NCI-H2107 treated with DMSO at 0.1 percent for 48 hours (cell line): ENCODE measurements around the gene NAPB.

Source experiments
- DNase-seq: peaks from one replicate; lab custom pipeline; 2025; ENCODE audit not compliant: unreplicated experiment; lab: John Stamatoyannopoulos, UW

Gene NAPB

GRCh38 chr20:23438661-23439060 is 17.4 kb upstream of the NAPB start:
- no peak for DNase-seq

GRCh38 chr20:23437126-23437899 is 16.0 kb upstream of the NAPB start:
- no peak for DNase-seq

GRCh38 chr20:23436681-23437080 is 15.4 kb upstream of the NAPB start:
- no peak for DNase-seq

- no peak for DNase-seq
Observed at GRCh38 chr20:23435626-23436539, 14.6 kb upstream of the NAPB start.

- DNase-seq: no peak
Observed at GRCh38 chr20:23434521-23435313, 13.4 kb upstream of the NAPB start.

GRCh38 chr20:23433628-23434027 is 12.3 kb upstream of the NAPB start:
- no peak for DNase-seq

GRCh38 chr20:23425129-23425528 is 3.8 kb upstream of the NAPB start:
- DNase-seq: no peak

GRCh38 chr20:23419995-23420901 is 1.0 kb downstream of the NAPB start:
- DNase-seq: no peak

- DNase-seq: no peak
Observed at GRCh38 chr20:23419657-23419994, 1.7 kb downstream of the NAPB start.

- no peak for DNase-seq
Observed at GRCh38 chr20:23417861-23418260, 3.4 kb downstream of the NAPB start.

GRCh38 chr20:23415959-23416583 is 5.2 kb downstream of the NAPB start:
- no peak for DNase-seq

- no peak for DNase-seq
Observed at GRCh38 chr20:23415555-23415954, 5.7 kb downstream of the NAPB start.

GRCh38 chr20:23414526-23415188 is 6.6 kb downstream of the NAPB start:
- DNase-seq: no peak

GRCh38 chr20:23413862-23414422 is 7.3 kb downstream of the NAPB start:
- DNase-seq: no peak

- no peak for DNase-seq
Observed at GRCh38 chr20:23412026-23412425, 9.3 kb downstream of the NAPB start.

- no peak for DNase-seq
Observed at GRCh38 chr20:23410916-23411695, 10.2 kb downstream of the NAPB start.

- DNase-seq: no peak
Observed at GRCh38 chr20:23409800-23410199, 11.5 kb downstream of the NAPB start.

GRCh38 chr20:23408957-23409356 is 12.3 kb downstream of the NAPB start:
- no peak for DNase-seq
